Cerebellar cortex (tissue), 1 donor: ENCODE results near the gene PDZD4.

ENCODE experiments used
- DNase-seq: peaks from one replicate; pipeline ENCODE4 v3.0.0-alpha.2; 2015; ENCODE audit warnings: low spot score

Gene PDZD4

DNA sequence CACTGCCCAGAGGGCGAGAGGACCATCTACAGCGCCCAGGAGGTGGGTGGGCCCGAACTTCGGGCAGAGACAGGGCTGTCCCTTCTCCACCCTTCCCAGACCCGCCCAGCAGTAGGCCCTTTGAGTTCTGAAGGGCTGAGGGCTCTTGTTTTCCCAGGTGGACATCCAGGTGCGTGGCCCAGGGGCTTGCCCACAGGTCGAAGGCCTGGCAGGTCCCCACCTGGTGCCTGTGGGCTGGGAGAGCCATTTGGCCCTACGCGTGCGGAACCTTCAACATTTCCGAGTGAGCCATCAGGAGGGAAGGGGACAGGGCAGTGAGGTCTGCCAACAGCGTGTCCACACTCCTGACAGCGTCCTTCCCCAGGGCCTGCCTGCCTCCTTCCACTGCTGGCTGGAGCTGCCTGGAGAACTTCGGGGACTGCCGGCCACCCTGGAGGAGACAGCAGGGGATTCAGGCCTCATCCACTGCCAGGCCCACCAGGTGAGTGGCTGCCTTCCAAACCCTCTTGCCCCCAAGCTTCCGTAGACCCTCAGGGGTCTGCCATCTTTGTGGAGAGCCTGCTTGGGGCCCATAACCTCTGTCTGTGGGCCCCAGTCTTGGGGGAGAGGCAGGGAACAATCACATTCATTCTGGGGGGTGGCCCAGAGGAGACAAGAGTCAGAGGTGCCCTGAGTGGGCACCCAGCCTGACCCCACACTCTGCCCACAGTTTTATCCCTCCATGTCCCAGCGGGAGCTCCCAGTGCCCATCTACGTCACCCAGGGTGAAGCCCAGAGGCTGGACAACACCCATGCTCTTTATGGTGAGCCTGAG is 59.5 kb downstream of the PDZD4 start:
- DNase-seq: no peak

DNA sequence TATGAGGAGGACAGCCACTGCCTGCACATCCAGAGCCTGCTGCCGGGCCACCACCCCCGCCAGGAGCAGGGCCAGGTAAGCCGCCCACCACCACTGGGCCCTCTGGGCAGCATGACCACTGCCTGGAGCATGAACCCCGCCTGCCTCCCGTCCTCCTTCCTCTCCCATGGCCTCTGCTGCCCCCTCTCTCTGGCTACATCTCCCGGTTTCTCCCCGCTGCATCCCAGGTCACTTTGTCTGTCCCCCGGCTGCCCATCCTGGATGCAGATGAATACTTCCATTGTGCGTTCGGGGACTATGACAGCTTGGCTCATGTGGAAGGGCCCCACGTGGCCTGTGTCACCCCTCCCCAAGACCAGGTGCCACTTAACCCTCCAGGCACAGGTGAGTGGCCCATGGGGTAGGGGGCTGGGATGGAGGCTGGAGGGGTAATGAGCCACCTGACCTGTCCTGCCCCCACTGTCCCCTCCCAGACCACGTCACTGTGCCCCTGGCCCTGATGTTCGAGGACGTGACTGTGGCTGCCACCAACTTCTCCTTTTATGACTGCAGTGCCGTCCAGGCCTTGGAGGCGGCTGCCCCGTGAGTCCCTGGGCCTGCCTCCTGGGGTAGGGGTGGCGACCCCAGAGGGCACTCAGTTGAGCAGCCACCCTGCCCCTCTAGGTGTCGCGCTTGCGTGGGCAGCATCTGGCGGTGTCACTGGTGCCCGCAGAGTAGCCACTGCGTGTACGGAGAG is 60.3 kb downstream of the PDZD4 start:
- no peak for DNase-seq

GRCh38 chrX:153769158-153769864 is 61.0 kb downstream of the PDZD4 start:
- DNase-seq: no peak

GRCh38 chrX:153768311-153769157 is 61.8 kb downstream of the PDZD4 start:
- no peak for DNase-seq

- no peak for DNase-seq
Observed at GRCh38 chrX:153767674-153768055, 62.7 kb downstream of the PDZD4 start.

- DNase-seq: no peak
Observed at GRCh38 chrX:153766871-153767673, 63.3 kb downstream of the PDZD4 start.

DNA sequence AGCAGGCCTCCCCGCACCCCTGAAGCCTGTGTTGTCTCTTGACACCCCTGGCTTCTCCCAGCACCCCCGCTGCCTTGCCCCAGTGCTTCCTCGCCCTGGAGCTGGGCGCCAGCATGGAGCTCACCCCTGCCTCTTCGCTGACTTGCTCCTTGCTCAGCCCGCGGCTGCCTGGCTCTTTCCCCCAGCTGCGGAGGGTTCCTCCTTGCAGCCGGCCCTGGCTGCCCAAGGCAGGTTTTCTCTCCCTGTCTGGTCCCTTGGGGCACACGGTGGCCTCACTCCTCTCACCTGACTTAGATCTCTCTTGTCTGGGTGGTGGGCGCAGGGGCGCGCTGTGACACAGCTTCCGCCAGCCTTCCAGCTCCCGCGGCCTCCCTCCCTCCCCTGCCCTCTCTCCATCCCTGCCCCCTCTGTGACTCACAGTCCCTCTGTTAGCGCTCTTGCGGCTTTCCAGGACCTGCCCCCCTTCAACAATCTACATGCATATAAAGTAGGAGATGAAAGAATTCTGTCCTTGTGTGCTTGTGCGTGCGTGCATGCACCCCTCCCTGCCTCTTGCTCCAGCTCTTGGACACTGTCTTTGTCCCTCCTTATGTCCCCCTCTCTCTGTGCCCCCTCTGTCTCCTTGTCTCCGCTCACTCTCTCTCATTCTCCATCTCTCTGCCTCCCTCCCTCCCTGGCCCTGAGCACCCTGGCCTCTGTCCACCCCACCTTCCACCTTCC is 64.1 kb downstream of the PDZD4 start:
- DNase-seq: no peak

- DNase-seq: no peak
Observed at GRCh38 chrX:153765138-153766079, 64.9 kb downstream of the PDZD4 start.

- DNase-seq: no peak
Observed at GRCh38 chrX:153764786-153765137, 65.6 kb downstream of the PDZD4 start.

- DNase-seq: peak; percentile 81
Observed at GRCh38 chrX:153763989-153764755, 66.2 kb downstream of the PDZD4 start, which contains the start of gene PLXNB3. TSS of gene PLXNB3 (plus strand) at chrX:153764249. CDS start at chrX:153765536, 1,287 bp downstream.

GRCh38 chrX:153763298-153763932 is 66.9 kb downstream of the PDZD4 start:
- no peak for DNase-seq

- DNase-seq: no peak
Observed at GRCh38 chrX:153762626-153763173, 67.6 kb downstream of the PDZD4 start.

DNA sequence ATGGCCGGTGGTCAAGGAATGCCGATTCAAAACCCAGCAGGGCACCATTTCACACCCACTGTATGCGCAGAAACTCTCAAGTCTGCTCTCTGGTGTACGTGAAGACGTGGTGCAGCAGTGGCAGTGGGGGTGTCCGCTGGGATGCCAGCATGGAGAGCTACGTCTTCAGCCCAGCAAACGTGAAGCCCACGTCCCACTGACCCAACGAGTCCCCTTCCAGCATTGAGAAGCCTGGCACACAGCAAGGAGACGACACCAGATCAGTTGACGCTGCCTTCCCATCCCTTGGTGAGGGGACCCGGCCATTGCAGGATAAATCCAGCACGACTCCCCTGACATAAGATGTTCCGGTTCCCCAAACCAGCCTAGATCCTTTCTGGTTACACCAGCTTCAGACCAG is 68.5 kb downstream of the PDZD4 start:
- no peak for DNase-seq

DNA sequence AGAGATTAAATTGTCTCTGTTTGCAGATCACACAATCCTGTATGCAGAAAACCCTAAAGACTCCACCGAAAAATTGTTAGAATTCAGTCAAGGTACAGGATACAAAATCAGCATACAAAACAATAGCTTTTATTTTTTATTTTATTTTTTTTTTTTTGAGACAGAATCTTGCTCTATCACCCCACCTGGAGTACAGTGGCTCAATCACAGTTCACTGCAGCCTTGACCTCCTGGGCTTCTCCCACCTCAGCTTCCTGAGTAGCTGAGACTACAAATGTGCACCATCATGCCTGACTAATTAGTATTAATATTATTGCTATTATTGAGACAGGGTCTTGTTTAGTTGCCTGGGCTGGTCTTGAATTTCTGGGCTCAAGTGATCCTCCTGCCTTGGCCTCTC is 75.2 kb downstream of the PDZD4 start:
- DNase-seq: no peak
